ENCODE results near the gene CPNE4.
"Not testable (repeated sequence)": the region's sequence is repeated elsewhere in the genome, so short reads cannot be mapped to it uniquely, and the experiment has no call there.

The CPNE4 gene

GRCh38 chr3:131957980-131958379, 76.8 kb downstream of the CPNE4 start:
- DNase-seq = no peak

- no peak for DNase-seq
These were observed 77.3 kb downstream of the CPNE4 start for GRCh38 chr3:131957511-131957910.

GRCh38 chr3:131948806-131949205, 86.0 kb downstream of the CPNE4 start:
- no peak for DNase-seq

- no peak for DNase-seq
These were observed 90.1 kb downstream of the CPNE4 start for GRCh38 chr3:131944676-131945075.

- DNase-seq = no peak
These were observed 101.1 kb downstream of the CPNE4 start for GRCh38 chr3:131933665-131934064.

- no peak for DNase-seq
These were observed 106.2 kb downstream of the CPNE4 start for GRCh38 chr3:131928593-131928992.

- no peak for DNase-seq
These were observed 109.2 kb downstream of the CPNE4 start for GRCh38 chr3:131925571-131925970.

GRCh38 chr3:131922356-131922755, 112.5 kb downstream of the CPNE4 start:
- DNase-seq = no peak

GRCh38 chr3:131917006-131917405, 117.8 kb downstream of the CPNE4 start:
- no peak for DNase-seq

- no peak for DNase-seq
These were observed 120.6 kb downstream of the CPNE4 start for GRCh38 chr3:131914090-131914691.

GRCh38 chr3:131912255-131912654, 122.6 kb downstream of the CPNE4 start:
- no peak for DNase-seq

- peak; percentile 14 for DNase-seq
These were observed 127.0 kb downstream of the CPNE4 start for GRCh38 chr3:131907796-131908195.

- DNase-seq = no peak
These were observed 130.8 kb downstream of the CPNE4 start for GRCh38 chr3:131903988-131904415.

GRCh38 chr3:131901686-131902085, 133.1 kb downstream of the CPNE4 start:
- DNase-seq = no peak

- DNase-seq = no peak
These were observed 133.9 kb downstream of the CPNE4 start for GRCh38 chr3:131900891-131901290.

GRCh38 chr3:131899021-131899420, 135.8 kb downstream of the CPNE4 start:
- DNase-seq = no peak

GRCh38 chr3:131898346-131898745, 136.5 kb downstream of the CPNE4 start:
- DNase-seq = no peak

- no peak for DNase-seq
These were observed 138.5 kb downstream of the CPNE4 start for GRCh38 chr3:131896285-131896684.

- no peak for DNase-seq
These were observed 139.0 kb downstream of the CPNE4 start for GRCh38 chr3:131895766-131896165.

- DNase-seq = no peak
These were observed 142.5 kb downstream of the CPNE4 start for GRCh38 chr3:131892331-131892730.

GRCh38 chr3:131885871-131886270, 148.9 kb downstream of the CPNE4 start:
- not testable (repeated sequence) for DNase-seq

GRCh38 chr3:131883711-131884407, 151.0 kb downstream of the CPNE4 start:
- DNase-seq = no peak

GRCh38 chr3:131883086-131883485, 151.7 kb downstream of the CPNE4 start:
- DNase-seq = no peak

- DNase-seq = no peak
These were observed 153.0 kb downstream of the CPNE4 start for GRCh38 chr3:131881777-131882176.

- DNase-seq = no peak
These were observed 153.9 kb downstream of the CPNE4 start for GRCh38 chr3:131880948-131881347.
